Measurements from ENCODE around the gene DCAF5.

Gene DCAF5

DNA sequence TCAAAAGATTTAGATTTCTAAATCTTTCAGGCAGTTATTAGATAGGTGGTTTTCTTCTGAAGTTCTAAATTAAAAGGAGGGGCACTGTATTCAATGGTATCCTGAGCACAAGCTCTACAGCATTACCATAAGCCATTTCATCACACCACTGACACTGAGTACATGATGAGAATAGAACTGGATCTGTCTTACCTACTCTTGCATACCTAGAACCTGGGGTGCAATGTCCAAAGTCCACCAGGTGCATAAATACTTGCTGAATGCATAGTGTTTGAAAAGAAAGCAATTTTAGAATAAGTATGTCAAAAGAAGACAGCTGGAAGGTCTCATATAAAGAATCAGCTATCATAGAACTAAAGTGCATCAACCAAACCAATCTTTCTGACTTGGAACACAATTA, 88.3 kb downstream of the DCAF5 start:
- DNase-seq = no peak

- no peak for DNase-seq
Measured at GRCh38 chr14:69059658-69060623, 93.0 kb downstream of the DCAF5 start.

- DNase-seq = peak; percentile 59
Measured at GRCh38 chr14:69055999-69056788, 96.7 kb downstream of the DCAF5 start.

- DNase-seq = no peak
Measured at GRCh38 chr14:69055125-69055524, 97.8 kb downstream of the DCAF5 start.

- DNase-seq = no peak
Measured at GRCh38 chr14:69054030-69054429, 98.9 kb downstream of the DCAF5 start.

GRCh38 chr14:69052181-69052601, 100.7 kb downstream of the DCAF5 start:
- no peak for DNase-seq

DNA sequence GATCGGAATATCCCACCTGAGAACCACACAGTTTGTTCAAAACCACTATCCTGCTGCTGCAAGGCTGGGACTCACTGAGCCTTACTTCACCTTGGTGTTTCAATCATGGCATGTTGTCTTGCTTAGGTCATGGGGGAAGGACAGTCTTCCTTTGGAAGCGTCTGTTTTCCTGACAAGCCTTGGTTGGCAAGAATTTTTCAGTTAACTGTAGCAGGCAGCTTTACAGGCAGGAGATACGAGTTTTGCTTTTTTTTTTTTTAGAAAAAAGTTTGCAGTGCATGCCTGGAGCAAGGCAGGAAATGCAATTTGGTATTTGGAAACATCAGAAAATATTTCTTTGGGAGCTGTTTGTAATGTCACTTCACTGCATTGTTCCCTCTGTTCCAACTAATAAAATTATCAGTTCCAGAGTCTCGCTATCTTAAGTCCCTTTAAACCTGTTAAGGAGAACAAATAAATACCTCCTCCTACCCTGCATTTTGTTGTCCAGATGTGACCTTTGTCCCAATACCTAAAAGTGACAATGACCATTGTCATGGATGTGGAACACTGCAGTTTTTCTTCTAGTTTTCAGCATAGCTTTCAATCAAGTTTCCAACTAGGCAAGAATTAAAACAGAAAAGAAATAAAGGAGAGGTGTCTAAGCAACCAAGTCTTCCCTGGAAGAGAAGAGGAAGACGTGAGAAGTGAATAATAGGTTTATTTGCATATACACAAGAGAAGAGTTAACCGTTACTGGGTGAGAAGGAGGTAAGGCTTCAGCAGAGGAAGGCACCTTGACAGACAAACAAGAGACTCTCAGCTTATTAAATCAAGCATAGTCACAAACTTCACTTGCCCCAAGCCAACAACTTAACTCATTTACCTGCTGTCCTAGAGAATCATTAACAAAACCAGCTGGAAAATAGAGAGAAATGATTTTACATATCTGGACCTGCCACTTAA, 102.4 kb downstream of the DCAF5 start:
- no peak for DNase-seq

- DNase-seq = peak; percentile 59
Measured at GRCh38 chr14:69049675-69050074, 103.2 kb downstream of the DCAF5 start.

- peak; percentile 48 for DNase-seq
Measured at GRCh38 chr14:69048456-69048855, 104.5 kb downstream of the DCAF5 start.

DNA sequence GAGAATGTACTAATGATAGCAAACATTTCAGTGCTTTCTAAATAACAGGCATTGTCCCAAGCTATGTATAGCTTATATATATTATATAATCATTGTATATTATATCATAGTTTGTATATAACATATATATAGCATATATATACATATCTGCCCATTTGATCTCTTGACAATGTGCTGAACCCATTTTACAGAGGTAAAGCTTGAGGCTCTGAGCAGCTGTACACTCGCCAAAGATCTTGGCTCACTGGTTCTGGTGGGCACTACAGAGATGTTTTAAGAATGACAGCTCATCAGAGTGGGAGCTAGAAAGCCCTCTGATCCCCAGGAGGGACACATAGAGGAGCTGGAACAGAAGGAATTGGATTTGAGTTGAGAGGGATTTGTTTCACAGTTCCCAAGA, 105.7 kb downstream of the DCAF5 start:
- peak; percentile 34 for DNase-seq

DNA sequence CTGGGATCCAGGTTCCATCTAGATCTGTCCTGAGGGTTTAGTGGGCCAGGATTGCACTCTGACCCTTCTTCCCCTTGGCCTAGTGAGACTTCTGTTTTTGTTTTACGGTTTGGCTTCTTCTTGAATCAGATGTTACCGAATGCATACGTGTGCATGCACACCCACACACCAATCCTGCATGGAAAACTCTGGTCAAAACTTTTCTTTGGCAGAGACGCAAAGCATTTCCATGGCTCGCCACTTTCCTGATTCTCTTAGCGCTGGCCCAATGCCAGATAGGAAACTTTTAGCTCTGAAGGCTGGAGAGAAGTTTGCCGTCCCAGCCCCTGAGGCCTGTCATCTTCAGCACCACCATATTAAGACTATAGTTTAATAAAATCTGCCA, 106.5 kb downstream of the DCAF5 start:
- DNase-seq = no peak

- DNase-seq = peak; percentile 23
Measured at GRCh38 chr14:69045857-69046475, 107.0 kb downstream of the DCAF5 start.

DNA sequence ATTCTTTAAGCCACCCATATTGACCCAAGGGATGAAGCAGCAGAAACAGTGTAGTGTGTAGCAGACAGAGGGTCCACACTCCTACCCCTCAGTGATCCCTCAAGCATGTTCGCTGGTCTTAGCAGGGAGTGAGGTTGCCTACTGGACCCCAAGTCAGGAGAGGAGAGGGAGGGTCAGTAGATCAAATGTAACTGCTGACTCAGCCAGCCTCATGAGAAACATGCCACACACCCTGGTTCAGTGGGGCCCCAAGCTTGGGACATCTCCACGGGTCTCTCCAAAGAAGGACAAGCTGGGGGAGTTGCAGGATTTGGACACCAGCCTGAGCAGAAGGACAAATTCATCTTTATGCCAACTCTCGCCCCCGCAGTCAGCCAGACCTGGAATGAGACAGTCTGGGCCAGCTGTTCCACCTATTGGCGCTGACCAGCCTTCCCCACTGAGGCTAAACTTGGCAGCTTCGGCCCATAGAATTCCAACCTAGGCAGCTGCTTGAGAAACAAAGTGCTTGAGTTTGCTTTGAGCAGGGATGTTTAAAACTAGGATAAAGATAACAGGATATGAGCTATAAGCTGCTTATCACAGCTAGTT, 107.9 kb downstream of the DCAF5 start:
- DNase-seq = peak; percentile 83

- DNase-seq = peak; percentile 81
Measured at GRCh38 chr14:69044296-69044695, 108.6 kb downstream of the DCAF5 start.

GRCh38 chr14:69043596-69044260, 109.2 kb downstream of the DCAF5 start:
- peak; percentile 78 for DNase-seq

DNA sequence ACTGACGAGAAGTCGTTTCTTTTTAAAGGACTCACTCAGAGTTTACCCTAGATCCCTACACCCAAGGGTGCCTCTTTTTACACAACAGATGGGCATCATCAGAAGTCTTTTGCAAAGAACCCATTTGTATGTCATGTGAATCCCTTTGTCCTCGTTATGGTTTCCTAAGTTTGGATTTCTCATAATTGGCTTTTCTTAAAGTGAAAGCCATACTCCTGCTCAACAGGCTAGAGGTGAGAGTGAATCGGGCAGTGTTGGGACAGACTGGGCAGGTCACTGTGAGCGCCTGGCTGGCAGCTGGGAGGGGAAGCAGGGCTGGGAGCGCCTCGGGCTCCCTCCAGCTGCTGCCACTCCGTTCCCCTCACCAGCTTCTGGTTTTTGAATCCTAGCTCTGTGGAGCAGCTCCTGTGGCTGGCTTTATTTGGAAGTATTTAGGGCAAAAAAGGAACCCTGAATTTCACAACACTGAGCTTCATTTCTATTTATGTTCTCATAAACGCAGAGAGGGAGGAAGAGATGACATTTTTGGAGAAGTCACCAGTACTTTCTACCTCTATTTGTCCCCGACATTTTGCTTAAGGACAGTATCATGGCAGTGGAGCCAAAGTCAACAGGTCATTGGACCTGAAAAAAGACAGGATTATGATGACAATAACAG, 110.0 kb downstream of the DCAF5 start:
- peak; percentile 67 for DNase-seq

DNA sequence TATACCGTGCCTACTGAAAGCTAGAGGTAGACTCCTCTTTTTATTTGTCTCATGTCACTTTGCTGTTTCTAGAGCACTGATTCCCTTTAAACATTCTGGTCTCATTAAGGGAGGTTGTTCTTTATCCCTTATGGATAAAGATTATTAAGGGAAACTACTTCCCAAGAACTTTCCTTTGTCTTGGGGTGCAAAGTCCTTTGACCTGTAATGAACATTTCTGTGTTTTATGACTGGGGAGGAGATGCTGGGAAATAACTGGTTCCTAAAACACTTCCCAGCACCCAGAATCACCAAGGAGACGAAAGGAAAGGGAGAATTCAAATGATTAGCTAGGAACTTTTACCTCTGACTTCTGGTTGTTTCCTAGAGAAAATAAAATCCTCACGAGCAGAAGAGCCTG, 110.6 kb downstream of the DCAF5 start:
- no peak for DNase-seq

- peak; percentile 19 for DNase-seq
Measured at GRCh38 chr14:69041783-69042182, 111.1 kb downstream of the DCAF5 start.

DNA sequence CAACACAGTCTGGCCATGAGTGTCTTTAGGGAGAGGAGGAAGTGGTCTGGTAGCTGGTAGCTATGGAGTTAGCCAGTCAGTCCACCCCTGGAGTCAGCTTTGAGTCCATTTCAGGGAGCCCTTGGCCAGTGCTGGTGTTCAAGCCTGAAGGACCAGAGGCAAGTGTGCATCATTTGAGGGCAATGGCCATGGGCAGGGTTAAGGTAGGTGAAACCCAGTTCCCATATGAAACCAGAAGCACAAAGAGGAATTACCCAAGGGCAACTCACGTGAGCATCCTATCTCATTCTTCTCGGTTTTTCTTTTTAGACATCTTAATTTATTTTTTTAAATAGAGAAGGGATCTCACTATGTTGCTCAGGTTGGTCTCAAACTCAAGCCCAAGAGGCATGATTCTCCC, 112.6 kb downstream of the DCAF5 start:
- no peak for DNase-seq

GRCh38 chr14:69039288-69039628, 113.7 kb downstream of the DCAF5 start:
- no peak for DNase-seq
